AG04449 (cell line): ENCODE measurements around the gene ATXN1.
A peak's percentile ranks its signal among the peaks of the same experiment; 100 is the strongest.

ENCODE experiments used
- CTCF ChIA-PET: fragments of 350-600 bp; formaldehyde crosslinking; extraction: SDS; loops from one replicate; lab custom pipeline; 2021; ENCODE audit warnings: antibody characterized with exemption; lab: Yijun Ruan, JAX
- POLR2A ChIA-PET: fragments of 400-600, 350-600 bp; formaldehyde crosslinking; extraction: SDS; loops from one replicate; lab custom pipeline; 2020; ENCODE audit warnings: antibody characterized with exemption, inconsistent platforms; lab: Yijun Ruan, JAX
- DNase-seq: peaks from one replicate; pipeline ENCODE4 v3.0.0-alpha.2; 2010; ENCODE audit warnings: low read depth, low spot score
- H3K4me3 ChIP-seq: 2 replicates; pipeline ENCODE4 v1.5.1; 2011; ENCODE audit warnings: low read depth, mild to moderate bottlenecking, control low read depth, low read length
- TF ChIP-seq, protein P1 (sequence below): IDR thresholded peaks from one replicate; pipeline ENCODE4 v1.5.1; 2011; ENCODE audit warnings: mild to moderate bottlenecking, moderate library complexity, low read length, control low read depth, inconsistent platforms; ENCODE audit not compliant: insufficient read depth; ENCODE audit errors: missing control alignments

Gene ATXN1

DNA sequence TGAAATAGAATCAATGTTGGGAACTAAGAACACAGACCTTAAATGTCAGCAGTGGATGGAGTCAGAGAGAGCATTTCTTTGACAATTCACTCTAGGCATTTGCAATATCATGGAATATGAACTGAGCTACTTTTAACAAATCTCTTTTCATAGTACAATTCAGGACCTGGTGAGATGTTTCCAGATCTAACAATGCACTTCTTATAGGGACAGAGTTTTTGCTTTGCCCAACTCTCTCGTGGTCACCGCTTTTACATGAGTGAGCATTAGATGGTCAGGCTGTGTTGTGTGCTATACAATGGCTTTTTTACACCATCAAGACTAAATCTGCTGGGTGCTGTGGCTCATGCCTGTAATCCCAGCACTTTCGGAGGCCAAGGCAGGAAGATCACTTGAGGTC is 233.6 kb downstream of the ATXN1 start:
- ChIA-PET CTCF (interaction anchor here (1.0 to 1.1 kb wide), 2 partner anchors 9 to 17 kb away, joined by 3 read pairs; no protein-coding TSS in a partner anchor), POLR2A (no interaction called here)
- TF ChIP-seq, protein P1, sequence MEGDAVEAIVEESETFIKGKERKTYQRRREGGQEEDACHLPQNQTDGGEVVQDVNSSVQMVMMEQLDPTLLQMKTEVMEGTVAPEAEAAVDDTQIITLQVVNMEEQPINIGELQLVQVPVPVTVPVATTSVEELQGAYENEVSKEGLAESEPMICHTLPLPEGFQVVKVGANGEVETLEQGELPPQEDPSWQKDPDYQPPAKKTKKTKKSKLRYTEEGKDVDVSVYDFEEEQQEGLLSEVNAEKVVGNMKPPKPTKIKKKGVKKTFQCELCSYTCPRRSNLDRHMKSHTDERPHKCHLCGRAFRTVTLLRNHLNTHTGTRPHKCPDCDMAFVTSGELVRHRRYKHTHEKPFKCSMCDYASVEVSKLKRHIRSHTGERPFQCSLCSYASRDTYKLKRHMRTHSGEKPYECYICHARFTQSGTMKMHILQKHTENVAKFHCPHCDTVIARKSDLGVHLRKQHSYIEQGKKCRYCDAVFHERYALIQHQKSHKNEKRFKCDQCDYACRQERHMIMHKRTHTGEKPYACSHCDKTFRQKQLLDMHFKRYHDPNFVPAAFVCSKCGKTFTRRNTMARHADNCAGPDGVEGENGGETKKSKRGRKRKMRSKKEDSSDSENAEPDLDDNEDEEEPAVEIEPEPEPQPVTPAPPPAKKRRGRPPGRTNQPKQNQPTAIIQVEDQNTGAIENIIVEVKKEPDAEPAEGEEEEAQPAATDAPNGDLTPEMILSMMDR: no peak
- H3K4me3 ChIP-seq: no peak overlapping the region
- no peak for DNase-seq

DNA sequence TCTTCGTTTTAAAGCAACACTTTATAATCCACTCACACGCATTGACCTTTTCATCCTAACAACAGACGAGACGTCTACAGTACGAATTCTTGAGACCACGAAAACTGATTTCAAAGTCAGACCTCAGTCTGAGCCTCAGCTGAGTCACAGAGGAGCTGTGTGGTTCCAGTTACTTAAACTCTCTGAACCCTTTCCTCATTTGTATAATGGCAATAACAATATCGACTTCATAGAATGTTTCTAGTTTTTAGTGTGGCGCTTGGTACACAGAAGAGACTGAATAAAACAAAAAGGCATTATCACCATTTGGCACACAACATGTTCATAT is 236.9 kb downstream of the ATXN1 start:
- DNase-seq: no peak
- TF ChIP-seq, protein P1: no peak
- no peak overlapping the region for H3K4me3 ChIP-seq
- CTCF ChIA-PET: interaction anchor here (1.1 to 5.0 kb wide), 3 partner anchors 12 to 15 kb away, joined by 3 to 63 read pairs (median 3); no protein-coding TSS in a partner anchor
- POLR2A ChIA-PET: no interaction called here

DNA sequence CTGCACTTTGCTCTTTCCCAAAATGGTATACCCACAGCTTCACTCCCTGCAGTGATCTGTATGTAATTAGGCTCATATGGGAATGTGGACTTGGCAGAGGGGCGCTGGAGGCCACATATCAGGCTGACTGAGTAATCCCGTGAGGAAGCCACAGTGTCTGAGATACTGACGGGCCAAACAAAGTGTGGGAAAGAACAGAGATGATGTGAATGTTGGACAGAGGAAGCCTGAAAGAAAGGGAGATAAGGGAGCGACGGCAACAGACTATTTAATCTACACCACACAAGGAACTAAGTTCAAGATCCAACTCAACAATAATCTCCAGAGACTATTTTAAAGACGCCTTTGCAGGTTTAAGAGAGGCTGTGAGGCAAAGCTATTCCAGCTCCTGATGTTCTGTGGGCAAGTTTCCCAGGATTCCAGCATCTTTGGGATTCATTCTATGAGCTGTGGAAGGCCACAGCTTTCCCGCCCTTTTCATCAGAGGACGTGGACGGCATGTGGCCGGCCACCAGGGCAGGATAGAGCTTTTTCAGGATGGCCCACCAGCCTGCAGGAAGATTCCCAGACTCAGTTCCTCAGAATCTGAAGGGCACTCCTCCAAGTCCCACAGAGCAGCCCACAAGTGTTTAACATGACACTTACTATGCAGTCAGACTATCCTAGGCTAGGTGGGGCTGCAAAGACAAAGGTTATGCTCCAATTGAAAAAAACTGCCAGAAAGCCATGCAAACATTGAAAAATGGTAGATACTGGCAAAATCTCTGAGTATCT is 237.5 kb downstream of the ATXN1 start:
- CTCF ChIA-PET: interaction anchor here (0.6 to 5.0 kb wide), 8 partner anchors 11 to 240 kb away, joined by 3 to 63 read pairs (median 3); no protein-coding TSS in a partner anchor
- peak; percentile 89 for DNase-seq
- H3K4me3 ChIP-seq: no peak overlapping the region
- TF ChIP-seq, protein P1: no peak
- POLR2A ChIA-PET: interaction anchor here (0.7 to 1.1 kb wide), 2 partner anchors 202 to 294 kb away, joined by 3 to 4 read pairs; no protein-coding TSS in a partner anchor

DNA sequence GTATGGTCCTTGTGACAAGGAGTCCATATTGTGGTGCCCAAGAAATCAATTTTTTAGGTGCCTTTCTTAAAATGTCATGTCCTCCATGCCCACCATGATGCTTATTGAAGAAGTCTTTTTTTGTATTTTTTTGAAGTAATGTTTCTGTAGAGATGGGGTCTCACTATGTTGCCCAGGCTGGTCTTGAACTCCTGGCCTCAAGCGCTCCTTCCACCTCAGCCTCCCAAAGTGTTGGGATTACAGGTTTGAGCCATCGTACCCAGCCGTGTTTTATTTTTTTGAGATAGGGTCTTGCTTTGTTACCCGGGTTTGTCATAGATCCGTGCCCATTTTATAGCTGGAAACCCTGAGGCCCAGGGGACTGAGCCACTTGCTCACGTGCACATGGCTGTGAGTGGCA is 238.3 kb downstream of the ATXN1 start:
- TF ChIP-seq, protein P1: no peak
- POLR2A ChIA-PET: interaction anchor here (0.7 to 1.1 kb wide), 2 partner anchors 203 to 295 kb away, joined by 3 to 4 read pairs; no protein-coding TSS in a partner anchor
- CTCF ChIA-PET: interaction anchor here (0.6 to 5.0 kb wide), 5 partner anchors 10 to 241 kb away, joined by 3 to 63 read pairs (median 3); no protein-coding TSS in a partner anchor
- no peak overlapping the region for H3K4me3 ChIP-seq
- no peak for DNase-seq

DNA sequence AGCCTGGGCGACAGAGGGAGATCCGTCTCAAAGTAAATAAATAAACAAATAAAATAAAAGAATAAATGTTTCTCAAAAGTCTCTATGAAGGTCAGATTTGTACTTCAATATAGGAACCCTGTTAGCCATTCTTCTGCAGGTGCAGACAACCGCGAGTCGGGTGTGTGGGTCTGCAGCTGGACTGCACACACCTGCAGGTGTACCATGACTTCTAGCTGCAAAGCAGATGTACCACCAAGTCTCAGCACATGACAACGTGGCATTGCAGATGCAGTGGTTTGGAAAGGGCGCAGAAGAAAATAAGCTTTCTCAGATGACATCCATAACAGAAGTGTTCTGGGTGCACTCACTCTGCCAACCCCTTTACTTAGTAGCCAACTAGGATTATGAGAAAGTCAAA is 239.7 kb downstream of the ATXN1 start:
- TF ChIP-seq, protein P1: no peak
- DNase-seq: no peak
- CTCF ChIA-PET: interaction anchor here (1.3 to 5.0 kb wide), 2 partner anchors 9 to 242 kb away, joined by 4 to 63 read pairs; no protein-coding TSS in a partner anchor
- no peak overlapping the region for H3K4me3 ChIP-seq
- POLR2A ChIA-PET: no interaction called here
